SH-SY5Y (cell line): ENCODE results near the gene APOBEC4.

Experiments
- GATA2 ChIP-seq: IDR thresholded peaks from 2 replicates; pipeline ENCODE4 v1.6.1; 2011; ENCODE audit warnings: mild to moderate bottlenecking, low read depth, low read length
- GATA3 ChIP-seq: IDR thresholded peaks from 2 replicates; pipeline ENCODE4 v1.6.1; 2011; ENCODE audit warnings: low read depth, mild to moderate bottlenecking, low read length, moderate library complexity

Gene APOBEC4

DNA sequence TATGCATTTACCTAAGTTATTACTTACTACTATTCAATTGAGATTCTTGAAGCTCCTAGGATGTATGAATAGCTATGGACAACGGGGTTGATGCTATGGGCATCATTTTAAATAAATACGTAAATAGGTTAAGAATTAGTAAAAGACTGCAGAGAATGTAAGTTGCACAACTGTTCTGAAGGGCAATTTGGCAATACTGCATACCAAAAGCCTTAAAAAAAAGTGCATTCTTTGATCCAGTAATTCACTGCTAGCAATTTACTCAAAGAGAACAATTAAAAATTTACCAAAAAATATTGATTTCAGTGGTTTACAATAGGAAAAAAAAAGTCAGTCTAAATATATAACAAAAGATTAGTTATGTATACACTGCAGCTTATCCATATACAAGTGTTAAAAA lies 21.0 kb downstream of the APOBEC4 start:
- TF ChIP-seq GATA3 (no peak), GATA2 (no peak)

DNA sequence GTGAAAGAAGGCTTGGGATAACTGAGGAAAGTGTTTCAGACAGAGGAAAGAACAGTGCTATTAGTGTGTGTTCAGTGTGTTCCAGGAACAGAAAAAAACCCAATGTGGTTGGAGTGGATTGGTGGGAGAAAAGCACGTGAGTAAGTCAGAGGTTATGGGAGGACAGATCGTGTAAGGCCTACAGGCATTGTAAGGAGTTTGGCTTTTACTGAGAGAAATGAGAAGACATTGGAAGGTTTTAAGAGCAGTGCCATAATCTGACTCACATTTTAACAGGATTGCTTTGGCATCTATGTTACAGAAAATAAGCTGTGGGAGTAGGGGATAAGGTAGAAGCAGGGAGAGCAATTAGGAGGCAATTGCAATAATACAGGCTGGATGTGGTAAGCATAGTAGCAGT lies 22.4 kb downstream of the APOBEC4 start:
- TF ChIP-seq GATA2, result no peak
- no peak for TF ChIP-seq GATA3

DNA sequence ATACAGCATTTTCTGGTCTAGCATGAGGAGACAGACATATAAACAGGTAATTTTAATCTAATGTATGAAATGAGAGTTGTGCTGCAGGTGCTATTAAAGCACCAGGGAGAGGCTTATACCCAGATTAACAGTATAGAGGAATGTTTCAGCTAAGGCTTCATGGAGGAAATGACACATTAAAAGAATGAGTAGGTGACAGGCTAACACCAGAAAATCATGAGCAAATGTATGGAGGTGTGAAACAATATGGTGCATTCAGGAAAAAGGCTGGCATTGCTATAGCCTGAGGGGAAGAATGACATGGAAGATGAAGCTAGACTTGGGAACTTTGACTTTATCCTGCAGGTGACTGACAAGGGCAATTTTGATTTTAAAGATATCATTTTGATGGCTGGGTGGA lies 24.6 kb downstream of the APOBEC4 start:
- TF ChIP-seq GATA3 (no peak), GATA2 (no peak)

DNA sequence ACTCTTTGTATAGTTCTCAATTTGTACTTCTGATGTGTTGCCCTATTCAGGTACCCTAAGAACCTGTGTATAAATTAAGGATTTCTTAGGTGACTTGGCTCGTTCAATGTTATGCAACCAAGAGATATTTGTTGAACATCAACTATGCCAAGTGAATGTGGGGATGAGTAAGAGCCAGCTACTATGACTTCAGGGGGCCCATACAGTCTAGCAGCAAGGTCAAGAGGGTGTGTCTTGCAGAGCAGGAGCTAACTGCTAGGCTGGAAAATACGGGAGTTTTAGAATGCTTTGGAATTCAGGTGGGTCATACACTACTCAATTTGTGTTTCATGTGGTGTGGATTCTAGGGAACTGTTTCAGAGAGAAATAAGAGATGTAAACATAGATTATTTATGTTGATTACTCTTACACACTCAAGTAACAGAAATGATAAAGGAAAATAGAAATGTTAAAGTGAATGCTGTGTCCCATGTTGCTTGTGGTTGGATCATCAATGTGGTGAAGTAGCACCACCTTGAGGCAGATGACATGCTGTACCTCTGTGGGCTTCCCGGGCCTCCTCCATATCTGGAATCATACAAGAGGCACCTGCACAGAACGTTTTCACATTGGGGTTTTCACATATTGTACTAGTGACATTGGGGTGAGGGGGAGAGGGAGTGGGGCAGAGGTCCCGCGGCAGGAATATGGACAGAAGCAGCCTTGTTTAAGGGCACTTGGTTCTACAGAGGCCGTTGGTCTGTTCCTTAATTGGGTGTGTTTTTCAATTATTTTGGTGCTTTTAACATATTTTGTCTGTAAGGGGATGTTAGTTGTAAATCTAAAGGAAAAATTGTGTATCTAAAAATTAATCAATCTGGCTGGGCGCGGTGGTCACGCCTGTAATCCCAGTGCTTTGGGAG lies 30.0 kb downstream of the APOBEC4 start:
- TF ChIP-seq GATA3, result no peak
- no peak for TF ChIP-seq GATA2

DNA sequence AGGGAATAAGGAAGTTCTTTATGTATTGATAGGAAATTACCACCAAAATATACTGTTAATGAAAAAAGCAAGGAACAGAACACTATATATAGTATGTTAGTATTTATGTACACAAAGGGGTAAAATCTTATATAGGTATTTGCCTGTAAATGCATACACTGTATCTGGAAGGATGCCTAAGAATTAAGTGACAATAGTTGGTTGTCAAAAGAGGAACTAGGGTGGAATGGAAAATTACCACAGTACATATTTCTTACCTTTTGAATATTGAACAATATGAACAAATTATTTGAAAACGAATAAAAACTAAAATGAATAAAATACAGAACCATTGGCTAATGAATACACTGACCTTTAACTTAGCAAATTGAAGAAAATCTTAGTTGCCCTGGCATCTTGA lies 31.1 kb downstream of the APOBEC4 start:
- TF ChIP-seq GATA2 (no peak), GATA3 (no peak)

DNA sequence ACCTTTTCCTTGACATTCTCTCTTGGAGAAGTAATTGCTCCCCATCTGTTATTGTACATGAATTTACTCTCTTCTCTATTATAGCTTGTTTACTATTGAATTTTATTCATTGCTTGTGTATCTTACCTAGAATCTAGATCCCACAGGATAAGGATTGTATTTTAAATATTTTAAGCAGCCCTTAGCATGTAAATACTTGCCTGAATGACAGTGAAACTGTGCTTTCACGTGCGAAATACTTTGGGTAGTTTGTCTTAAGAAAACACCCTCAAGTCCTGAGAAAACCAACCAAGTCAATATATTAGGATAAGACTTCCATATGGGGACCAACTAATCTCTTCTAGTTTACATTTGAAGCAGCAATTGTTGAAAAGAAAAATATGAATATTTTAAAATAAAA lies 32.8 kb downstream of the APOBEC4 start:
- no peak for TF ChIP-seq GATA2
- TF ChIP-seq GATA3, result no peak

DNA sequence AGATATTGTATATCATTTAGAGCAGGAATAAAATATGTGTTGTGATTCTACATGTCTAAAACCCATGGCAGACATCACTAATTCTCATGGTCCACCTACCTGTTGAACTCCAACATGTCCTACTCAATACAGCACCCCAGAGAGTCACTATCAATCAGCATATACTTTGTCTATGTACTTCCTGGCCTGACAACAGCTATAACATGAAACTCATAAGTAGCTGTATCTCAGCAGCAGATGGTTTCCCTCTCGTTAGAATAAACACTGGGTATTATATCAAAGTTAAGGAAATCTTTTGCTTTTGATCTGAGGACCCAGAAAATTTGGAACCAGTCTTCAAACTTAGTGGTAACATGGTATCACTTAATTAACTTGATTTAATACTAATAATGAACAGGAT lies 33.3 kb downstream of the APOBEC4 start:
- no peak for TF ChIP-seq GATA2
- TF ChIP-seq GATA3, result no peak

DNA sequence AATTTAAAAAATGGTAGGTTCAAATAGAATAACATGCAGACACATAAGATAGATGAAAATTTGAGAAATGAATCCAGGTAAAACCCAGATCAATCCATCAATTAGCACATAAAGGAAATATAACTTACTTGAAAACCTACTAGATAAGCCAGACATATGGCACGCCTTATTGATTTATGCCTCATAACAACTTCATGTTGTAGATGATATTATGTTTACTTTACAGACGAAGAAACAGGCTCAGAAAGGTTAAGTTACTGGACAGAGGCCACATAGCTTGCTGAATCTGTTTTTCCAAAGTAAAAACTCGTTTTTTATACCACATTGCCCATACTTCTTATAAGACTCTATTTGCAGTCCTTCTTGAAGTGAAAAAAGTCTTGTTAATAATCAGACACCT lies 40.7 kb downstream of the APOBEC4 start:
- TF ChIP-seq GATA2 (no peak), GATA3 (no peak)

DNA sequence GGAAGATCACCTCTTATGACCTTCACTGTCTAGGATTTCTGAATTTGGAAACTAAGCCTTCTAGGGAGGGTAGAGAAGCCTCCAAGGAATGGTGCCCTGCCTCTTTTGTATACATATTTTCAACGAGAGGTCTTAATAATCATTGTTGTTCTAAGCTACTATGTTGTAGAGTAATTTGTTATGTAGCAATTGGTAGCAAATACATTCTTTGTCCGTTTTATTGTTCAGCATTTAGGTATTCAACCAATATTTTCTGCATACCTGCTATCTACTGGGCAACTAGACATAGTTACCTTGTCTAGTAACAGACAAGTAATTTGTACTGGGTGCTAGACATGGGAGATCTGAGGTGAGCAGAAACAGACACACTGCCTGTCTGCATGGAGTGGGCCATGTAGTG lies 42.1 kb downstream of the APOBEC4 start:
- TF ChIP-seq GATA3, result no peak
- TF ChIP-seq GATA2, result no peak

DNA sequence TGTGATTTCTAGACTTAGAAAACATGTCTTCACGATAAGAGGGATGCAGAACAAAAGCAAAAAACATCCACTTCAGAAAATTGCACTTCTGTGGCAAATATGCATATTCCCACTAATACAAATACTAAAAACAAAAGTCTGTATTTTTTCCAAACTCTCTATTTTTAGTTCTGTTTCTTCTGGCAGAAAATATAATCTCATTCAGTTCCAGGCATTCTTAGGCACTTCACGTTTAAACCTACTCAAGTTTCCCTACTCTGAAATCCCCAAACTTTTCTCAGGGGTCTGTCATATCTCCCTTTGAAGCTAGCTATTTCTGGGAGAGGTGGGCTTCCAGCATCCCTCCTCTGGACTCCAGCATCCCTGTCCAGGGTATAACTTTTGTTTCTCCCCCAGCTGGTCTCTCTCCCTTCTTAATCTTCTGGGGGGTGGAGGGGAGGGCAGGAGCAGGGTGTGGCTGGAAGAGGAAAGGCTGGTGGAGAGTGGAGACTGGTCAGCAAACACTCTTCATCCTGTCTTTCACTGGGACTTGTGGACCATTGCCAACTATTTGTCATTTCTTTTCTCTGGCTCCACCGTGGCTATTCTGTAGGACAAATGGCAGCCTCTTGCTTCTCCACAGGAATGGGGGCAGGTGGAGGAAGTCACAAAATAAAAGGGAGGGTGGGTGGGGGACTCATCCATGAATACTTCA lies 43.2 kb downstream of the APOBEC4 start:
- no peak for TF ChIP-seq GATA3
- TF ChIP-seq GATA2, result no peak

DNA sequence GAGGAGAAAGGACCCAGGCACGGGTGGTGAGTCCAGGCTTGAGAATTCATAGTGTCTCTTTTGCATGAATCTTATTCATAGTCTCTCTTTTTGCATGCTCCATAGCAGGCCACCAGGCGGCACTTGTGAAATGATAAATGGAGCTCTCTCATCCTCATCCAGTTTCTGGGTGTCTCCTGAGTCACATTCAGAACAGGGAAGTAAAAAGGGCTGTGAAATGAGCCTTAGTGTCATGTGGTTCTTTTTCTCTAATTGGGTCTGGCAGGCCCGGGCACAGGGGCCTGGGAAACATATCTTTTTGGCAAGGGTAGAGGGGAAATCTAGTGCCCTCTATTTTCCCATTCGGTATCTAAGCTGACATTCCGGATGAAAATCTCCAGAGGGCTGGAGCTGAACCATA lies 43.8 kb downstream of the APOBEC4 start:
- TF ChIP-seq GATA2 (no peak), GATA3 (no peak)

DNA sequence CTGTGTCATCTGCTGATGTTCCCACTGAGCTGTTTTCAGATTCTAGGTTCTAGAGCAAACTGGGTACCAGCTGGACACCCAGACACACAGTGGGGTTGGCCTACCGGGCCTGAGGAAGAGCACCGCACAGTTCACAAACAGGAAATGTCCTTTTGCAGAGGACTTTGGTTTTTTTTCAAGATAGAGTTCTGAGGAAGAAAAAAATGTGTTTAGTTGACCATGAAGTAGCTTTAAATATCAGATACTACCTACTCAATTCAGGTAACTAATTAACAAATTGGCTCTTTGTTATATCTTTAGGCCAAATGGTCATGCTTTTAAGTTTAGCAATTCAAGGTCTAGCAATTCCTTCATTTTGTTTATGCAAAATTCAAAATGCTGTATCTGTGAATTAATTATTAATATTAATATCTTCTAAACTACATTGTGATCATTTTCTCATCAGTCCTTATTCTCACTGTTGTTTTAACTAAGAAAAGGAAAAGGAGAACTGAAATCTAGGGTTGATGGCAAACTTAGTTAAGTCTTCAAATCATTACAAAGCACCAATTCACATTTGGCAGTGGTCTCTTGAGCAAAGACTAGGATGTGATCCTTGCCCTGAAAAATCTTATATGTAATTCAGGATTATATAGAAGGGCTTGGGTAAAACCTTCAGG lies 45.7 kb downstream of the APOBEC4 start:
- TF ChIP-seq GATA2 (no peak), GATA3 (no peak)

DNA sequence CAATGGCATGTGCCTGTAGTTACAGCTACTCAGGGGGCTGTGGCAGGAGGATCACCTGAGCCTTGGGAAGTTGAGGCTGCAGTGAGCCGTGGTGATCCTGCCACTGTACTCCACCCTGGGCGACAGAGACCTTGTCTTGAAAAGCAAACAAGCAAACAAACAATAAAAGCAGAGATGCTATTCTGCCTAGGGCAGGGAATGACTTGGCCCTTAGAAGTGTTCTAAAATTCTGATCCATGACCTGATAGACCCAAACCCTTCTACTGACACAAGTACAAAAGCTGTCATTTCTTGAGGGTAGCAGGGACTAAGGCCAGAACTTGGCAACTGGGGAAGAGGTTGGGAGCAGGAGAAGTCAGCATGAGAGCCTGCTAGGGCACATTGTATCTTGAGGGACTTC lies 47.2 kb downstream of the APOBEC4 start:
- TF ChIP-seq GATA3 (no peak), GATA2 (no peak)

DNA sequence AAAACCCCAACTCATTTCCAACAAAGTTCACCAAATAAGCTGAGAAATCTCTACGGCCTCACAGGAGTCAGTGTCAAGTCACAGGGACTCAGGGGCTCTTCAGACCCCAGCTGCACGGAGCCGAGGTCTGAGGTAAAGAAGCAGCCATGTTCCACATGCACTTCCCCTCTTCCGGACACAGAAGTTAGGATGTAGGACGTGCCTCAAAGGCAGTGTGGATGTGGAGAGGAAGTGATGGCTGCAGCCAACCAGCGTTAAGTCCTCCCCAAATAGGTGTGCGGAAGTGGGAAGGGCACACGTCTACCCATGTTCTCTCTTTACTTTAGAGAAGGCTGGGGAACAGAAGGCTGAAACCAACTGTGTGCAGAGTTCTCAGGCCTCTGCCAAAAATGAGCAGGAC lies 48.3 kb downstream of the APOBEC4 start:
- TF ChIP-seq GATA3 (no peak), GATA2 (no peak)
